ENCODE data around the gene SPIRE2.
"Not testable (repeated sequence)": the region's sequence is repeated elsewhere in the genome, so short reads cannot be mapped to it uniquely, and the experiment has no call there.

Gene SPIRE2

DNA sequence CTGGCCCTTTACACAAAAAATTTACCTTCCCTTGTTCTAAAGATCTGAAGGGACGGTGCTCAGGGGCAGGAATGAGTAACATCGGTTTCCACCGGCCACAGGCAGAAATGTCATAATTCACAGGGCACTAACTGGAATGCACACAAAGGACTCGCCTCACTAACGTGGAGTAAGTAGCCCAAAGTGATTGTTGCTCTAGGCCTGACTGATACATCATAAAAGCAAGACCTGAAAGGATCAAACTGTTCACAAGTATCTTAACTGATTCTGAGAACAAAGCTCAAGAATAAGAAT is 36.2 kb downstream of the SPIRE2 start:
- DNase-seq (ENCODE audit: low read depth in 2 of 2): no peak

- DNase-seq (ENCODE audit: low read depth in 2 of 2): no peak
These were observed 39.6 kb downstream of the SPIRE2 start for GRCh38 chr16:89867918-89868317.

- DNase-seq (ENCODE audit: low read depth in 2 of 2): no peak
These were observed 41.6 kb downstream of the SPIRE2 start for GRCh38 chr16:89869911-89870310.

- no peak for DNase-seq (ENCODE audit: low read depth in 2 of 2)
These were observed 42.2 kb downstream of the SPIRE2 start for GRCh38 chr16:89870440-89870839.

GRCh38 chr16:89871895-89872294 is 43.6 kb downstream of the SPIRE2 start:
- DNase-seq (ENCODE audit: low read depth in 2 of 2): no peak

- DNase-seq (ENCODE audit: low read depth in 2 of 2): peak; percentile 75 to 80
These were observed 45.1 kb downstream of the SPIRE2 start, which contains the start of gene TCF25 for GRCh38 chr16:89873109-89873971. TCF25 (plus strand) TSS chr16:89873592; CDS start chr16:89873668, 76 bp downstream.

DNA sequence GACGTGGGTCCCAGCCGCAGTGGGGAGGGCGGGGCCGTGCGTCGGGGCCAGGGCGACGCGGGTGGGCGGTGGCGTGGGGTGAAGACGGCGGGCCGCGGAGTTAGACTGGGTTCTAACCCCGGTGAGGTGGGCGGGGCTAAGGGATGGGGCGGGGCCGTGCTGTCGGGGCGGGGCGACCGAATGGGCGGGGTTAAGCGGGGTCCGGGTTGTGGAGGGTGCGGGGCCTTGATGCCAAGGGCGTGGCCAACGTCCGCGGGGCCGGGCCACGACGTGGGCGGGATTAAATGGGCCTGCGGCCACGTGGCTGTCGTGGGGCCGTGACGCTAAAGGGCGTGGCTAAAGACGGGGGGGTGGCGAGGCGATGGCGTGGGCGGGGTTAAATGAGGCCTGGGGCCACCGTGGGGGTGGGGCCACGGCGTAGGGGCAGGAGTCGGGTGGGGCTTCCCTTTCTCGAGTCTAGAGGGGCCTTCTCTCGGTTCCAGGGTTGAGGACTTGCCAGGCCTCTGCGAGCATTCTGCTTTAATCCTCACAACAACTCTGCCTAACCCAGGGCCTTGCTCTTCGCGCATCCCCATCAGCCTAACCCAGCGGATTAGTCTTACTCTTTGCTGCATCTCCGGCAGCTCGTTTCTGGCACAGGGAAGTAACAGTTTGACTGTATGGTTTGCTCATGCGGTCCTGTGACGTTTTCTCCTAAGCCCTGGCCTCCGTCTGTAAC is 45.9 kb downstream of the SPIRE2 start:
- DNase-seq (ENCODE audit: low read depth in 2 of 2): peak; percentile 90 to 92

GRCh38 chr16:89879123-89879522 is 50.8 kb downstream of the SPIRE2 start:
- not testable (repeated sequence) for DNase-seq (ENCODE audit: low read depth in 2 of 2)

- no peak for DNase-seq (ENCODE audit: low read depth in 2 of 2)
These were observed 52.4 kb downstream of the SPIRE2 start for GRCh38 chr16:89880477-89881367.

DNA sequence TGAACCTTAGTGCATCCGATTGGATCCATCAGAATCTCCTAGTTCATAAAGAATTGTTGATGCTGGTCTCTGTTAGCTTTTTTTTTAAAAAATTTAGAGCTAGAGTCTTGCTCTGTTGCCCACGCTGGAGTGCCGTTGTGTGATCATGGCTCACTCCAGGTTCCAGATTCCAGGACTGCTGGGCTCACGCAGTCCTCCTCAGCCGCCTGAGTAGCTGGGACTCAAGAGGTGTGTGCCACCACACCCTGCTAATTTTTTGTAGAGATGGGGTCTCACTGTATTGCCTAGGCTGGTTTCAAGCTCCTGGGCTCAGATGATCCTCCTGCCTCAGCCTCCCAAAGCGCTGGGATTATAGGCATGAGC is 53.1 kb downstream of the SPIRE2 start:
- DNase-seq (ENCODE audit: low read depth in 2 of 2): no peak

DNA sequence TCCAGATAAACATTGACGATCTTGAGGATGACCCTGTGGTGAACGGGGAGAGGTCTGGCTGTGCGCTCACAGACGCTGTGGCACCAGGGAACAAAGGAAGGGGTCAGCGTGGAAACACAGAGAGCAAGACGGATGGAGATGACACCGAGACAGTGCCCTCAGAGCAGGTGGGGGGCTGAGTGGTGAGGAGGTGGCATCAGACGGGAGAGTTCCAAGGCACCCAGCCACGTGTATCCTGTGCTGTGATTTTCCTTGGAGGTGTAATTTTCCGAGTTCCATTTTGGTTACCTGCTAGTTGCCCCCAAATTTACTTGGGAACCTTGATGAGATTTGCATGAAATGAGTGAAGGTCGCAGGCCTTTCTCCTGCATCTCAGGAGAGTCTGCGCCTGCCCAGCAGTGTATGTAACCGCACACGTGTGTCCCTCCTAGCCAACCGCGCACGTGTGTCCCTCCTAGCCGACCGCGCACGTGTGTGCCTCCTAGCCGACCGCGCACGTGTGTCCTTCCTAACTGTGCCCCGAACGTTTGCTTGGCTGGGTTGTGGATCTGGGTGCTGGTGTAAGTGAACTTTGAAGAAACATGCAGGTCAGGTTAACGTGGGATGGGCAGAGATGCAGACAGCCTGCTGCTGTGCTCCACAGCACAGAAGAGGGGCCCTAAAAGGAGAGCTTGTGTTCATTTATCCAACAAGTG is 55.2 kb downstream of the SPIRE2 start:
- DNase-seq (ENCODE audit: low read depth in 2 of 2): no peak

GRCh38 chr16:89884041-89884421 is 55.8 kb downstream of the SPIRE2 start:
- no peak for DNase-seq (ENCODE audit: low read depth in 2 of 2)

DNA sequence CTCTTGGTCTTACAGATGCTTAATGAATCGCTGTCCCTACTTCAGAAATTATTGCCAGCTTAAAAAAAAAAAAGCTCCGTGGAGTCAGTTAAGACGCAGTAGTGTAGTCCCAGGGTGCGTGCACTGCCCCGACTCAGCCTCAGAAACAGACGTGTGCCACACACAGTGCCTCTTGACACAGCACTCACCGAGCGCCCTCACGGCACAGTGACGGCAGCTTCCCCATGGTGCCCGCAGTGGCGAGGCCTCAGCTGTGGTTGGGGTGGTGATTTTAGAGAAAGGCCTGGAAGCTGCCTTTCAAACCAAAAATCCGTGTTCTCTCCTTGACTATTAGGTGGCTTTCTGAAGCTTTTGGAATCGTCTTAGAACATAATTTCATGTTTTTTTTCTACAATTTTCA is 59.0 kb downstream of the SPIRE2 start:
- no peak for DNase-seq (ENCODE audit: low read depth in 2 of 2)

- no peak for DNase-seq (ENCODE audit: low read depth in 2 of 2)
These were observed 61.9 kb downstream of the SPIRE2 start for GRCh38 chr16:89890200-89890599.

- DNase-seq (ENCODE audit: low read depth in 2 of 2): no peak
These were observed 62.8 kb downstream of the SPIRE2 start for GRCh38 chr16:89890886-89891657.

DNA sequence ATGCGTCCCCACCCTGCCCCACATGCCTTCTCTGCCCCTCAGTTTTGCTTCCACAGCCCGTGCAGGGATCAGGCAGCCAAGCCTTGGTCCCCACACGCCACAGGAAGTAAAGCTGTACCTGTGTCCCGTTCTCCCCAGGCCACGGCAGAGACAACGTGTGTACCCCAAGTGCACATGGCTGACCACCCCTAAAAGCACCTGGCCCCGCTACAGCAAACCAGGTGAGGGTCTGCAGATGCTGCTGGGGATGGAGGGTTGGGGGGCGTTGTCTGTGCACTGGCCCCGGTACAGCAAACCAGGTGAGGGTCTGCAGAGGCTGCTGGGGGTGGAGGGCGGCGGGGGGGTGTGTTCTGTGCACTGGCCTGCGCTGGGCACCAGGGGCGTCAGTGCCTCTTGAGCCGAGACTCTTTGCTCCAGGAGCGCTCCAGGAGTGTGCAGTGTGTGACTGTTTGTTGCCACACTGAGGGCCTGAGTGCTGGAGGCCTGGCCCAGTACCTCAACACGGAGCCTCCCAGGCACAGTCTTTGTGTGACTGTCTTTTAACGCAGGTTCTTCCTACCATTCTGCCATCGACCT is 63.9 kb downstream of the SPIRE2 start:
- no peak for DNase-seq (ENCODE audit: low read depth in 2 of 2)

- DNase-seq (ENCODE audit: low read depth in 2 of 2): no peak
These were observed 64.4 kb downstream of the SPIRE2 start for GRCh38 chr16:89892635-89893034.

DNA sequence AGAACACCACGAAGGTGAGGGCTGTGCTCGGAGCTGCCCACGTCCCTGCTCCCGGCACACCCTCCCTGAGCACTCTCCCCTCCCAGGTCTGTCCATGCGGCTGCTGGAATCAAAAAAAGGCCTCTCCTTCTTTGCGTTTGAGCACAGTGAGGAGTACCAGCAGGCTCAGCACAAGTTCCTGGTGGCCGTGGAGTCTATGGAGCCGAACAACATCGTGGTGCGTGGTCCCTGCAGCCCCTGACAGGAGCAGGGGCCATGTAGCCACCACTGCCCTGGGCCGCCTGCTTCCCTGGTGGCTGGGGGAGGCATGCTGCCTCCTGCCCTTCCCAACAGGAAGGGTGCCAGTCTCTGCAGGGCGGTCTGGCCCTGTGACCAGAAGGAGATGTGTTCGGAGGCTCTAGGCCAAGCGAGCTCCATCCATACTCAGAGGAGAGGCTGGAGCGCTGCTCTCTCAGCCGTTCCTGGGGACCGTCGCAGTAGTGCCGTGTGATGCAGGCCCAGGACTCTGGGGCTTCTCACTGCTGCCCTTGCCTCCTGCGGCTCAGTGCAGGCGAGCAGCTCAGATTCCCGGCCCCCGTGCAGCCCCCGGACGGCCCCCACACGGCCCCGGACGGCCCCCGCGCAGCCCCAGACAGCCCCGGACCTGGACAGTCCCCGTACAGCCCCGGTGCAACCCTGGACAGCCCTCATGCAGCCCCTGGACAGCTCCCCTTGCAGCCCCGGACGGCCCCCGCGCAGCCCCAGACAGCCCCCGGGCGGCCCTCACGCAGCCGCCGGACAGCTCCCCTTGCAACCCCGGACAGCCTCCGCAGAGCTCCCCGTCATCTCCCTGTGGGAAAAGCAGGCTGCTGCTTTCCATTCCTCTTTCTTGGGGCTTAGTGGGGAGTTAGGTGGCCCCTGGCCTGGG is 65.6 kb downstream of the SPIRE2 start:
- no peak for DNase-seq (ENCODE audit: low read depth in 2 of 2)

- no peak for DNase-seq (ENCODE audit: low read depth in 2 of 2)
These were observed 67.4 kb downstream of the SPIRE2 start for GRCh38 chr16:89895482-89896250.

Data from fibroblast of skin of left quadriceps (primary cell).